Measurements from ENCODE around the gene PHF21A.

The PHF21A gene

GRCh38 chr11:46010100-46010499 is 111.2 kb downstream of the PHF21A start:
- DNase-seq (ENCODE audit: low spot score): no peak
- ChIA-PET CTCF (no interaction called here), POLR2A (ENCODE audit: low non-redundant PET) (no interaction called here)
- no peak overlapping the region for H3K27ac ChIP-seq
- TF ChIP-seq CTCF (conservative IDR thresholded peaks at IDR 0.05; ENCODE audit: low read depth): no peak

- no peak for TF ChIP-seq CTCF (conservative IDR thresholded peaks at IDR 0.05; ENCODE audit: low read depth)
- H3K27ac ChIP-seq: no peak overlapping the region
- no peak for DNase-seq (ENCODE audit: low spot score)
- ChIA-PET POLR2A (ENCODE audit: low non-redundant PET) (no interaction called here), CTCF (no interaction called here)
Measured at GRCh38 chr11:46009647-46010046, 111.6 kb downstream of the PHF21A start.

- no peak overlapping the region for H3K27ac ChIP-seq
- DNase-seq (ENCODE audit: low spot score): peak; percentile 66
- POLR2A ChIA-PET (ENCODE audit: low non-redundant PET): no interaction called here
- CTCF ChIA-PET: interaction anchor here (0.5 to 1.6 kb wide), 13 partner anchors 9 to 667 kb away, joined by 3 to 21 read pairs (median 3); no protein-coding TSS in a partner anchor
- peak; percentile 84 for TF ChIP-seq CTCF (conservative IDR thresholded peaks at IDR 0.05; ENCODE audit: low read depth)
Measured at GRCh38 chr11:46006418-46007070, 114.7 kb downstream of the PHF21A start.

GRCh38 chr11:46003572-46003971 is 117.7 kb downstream of the PHF21A start:
- POLR2A ChIA-PET (ENCODE audit: low non-redundant PET): no interaction called here
- no peak for TF ChIP-seq CTCF (conservative IDR thresholded peaks at IDR 0.05; ENCODE audit: low read depth)
- H3K27ac ChIP-seq: no peak overlapping the region
- DNase-seq (ENCODE audit: low spot score): no peak
- CTCF ChIA-PET: interaction anchor here (0.7 kb wide), 1 partner anchor 38 kb away, joined by 3 read pairs; no protein-coding TSS in a partner anchor

GRCh38 chr11:46002189-46002588 is 119.1 kb downstream of the PHF21A start:
- POLR2A ChIA-PET (ENCODE audit: low non-redundant PET): no interaction called here
- CTCF ChIA-PET: interaction anchor here (0.7 kb wide), 1 partner anchor 312 kb away, joined by 3 read pairs; no protein-coding TSS in a partner anchor
- H3K27ac ChIP-seq: no peak overlapping the region
- no peak for TF ChIP-seq CTCF (conservative IDR thresholded peaks at IDR 0.05; ENCODE audit: low read depth)
- no peak for DNase-seq (ENCODE audit: low spot score)

- DNase-seq (ENCODE audit: low spot score): no peak
- no peak overlapping the region for H3K27ac ChIP-seq
- no peak for TF ChIP-seq CTCF (conservative IDR thresholded peaks at IDR 0.05; ENCODE audit: low read depth)
- POLR2A ChIA-PET (ENCODE audit: low non-redundant PET): no interaction called here
- CTCF ChIA-PET: interaction anchor here (0.7 kb wide), 1 partner anchor 1056 kb away, joined by 3 read pairs; no protein-coding TSS in a partner anchor
Measured at GRCh38 chr11:46001448-46001914, 119.8 kb downstream of the PHF21A start.

All from RWPE1 (cell line).